Activated CD8-positive, alpha-beta T cell treated with anti-CD3 and anti-CD28 coated beads, Interleukin-2, amount 10 ng/mL, durations not matched to agents 7 days and 5 days (primary cell): ENCODE results near the gene SLC4A8. TPM values are rescaled to one million over a fixed set of nuclear protein-coding genes. Genes with fewer than 3 reads are reported as not detected.
A peak's percentile ranks its signal among the peaks of the same experiment; 100 is the strongest.

Source experiments
- ATAC-seq: fragments of 150-1000 bp; cut with Tn5 transposase; one replicate; pipeline ENCODE4 v1.10.0; 2021; ENCODE audit warnings: moderate library complexity
- CTCF ChIA-PET: fragments of 350-600 bp; sonication (Branson Sonifier 250); formaldehyde crosslinking; loops from one replicate; lab custom pipeline; 2021; ENCODE audit warnings: antibody characterized with exemption; lab: Charles Lee
- POLR2A ChIA-PET: fragments of 350-600 bp; sonication (Branson Sonifier 250); formaldehyde crosslinking; loops from one replicate; lab custom pipeline; 2021; ENCODE audit warnings: antibody characterized with exemption; lab: Charles Lee
- DNase-seq: peaks from one replicate; pipeline ENCODE4 v3.0.0-alpha.2; 2020
- H3K27ac Mint-ChIP-seq: one replicate; pipeline ENCODE4 v1.8.0; 2021; ENCODE audit warnings: mild to moderate bottlenecking, mixed read lengths
- H3K27me3 Mint-ChIP-seq: one replicate; pipeline ENCODE4 v1.8.0; 2021; ENCODE audit warnings: low read depth, mixed read lengths
- H3K36me3 Mint-ChIP-seq: one replicate; pipeline ENCODE4 v1.8.0; 2021; ENCODE audit warnings: low read depth, mixed read lengths
- H3K4me1 Mint-ChIP-seq: one replicate; pipeline ENCODE4 v1.8.0; 2021; ENCODE audit warnings: low read depth, mixed read lengths
- H3K4me3 Mint-ChIP-seq: one replicate; pipeline ENCODE4 v1.8.0; 2021; ENCODE audit warnings: mild to moderate bottlenecking, mixed read lengths
- H3K9me3 Mint-ChIP-seq: one replicate; pipeline ENCODE4 v1.8.0; 2022; ENCODE audit warnings: mixed read lengths; ENCODE audit not compliant: insufficient read depth
- total RNA-seq, 2 experiments: library from RNA; stranded (reverse); gene quantifications; one replicate each; pipeline ENCODE4 v1.2.3, GENCODE V29; 2021

SLC4A8 gene
- total RNA-seq, 2 experiments from 2014 or later: 11.4 to 12.6 TPM

DNA sequence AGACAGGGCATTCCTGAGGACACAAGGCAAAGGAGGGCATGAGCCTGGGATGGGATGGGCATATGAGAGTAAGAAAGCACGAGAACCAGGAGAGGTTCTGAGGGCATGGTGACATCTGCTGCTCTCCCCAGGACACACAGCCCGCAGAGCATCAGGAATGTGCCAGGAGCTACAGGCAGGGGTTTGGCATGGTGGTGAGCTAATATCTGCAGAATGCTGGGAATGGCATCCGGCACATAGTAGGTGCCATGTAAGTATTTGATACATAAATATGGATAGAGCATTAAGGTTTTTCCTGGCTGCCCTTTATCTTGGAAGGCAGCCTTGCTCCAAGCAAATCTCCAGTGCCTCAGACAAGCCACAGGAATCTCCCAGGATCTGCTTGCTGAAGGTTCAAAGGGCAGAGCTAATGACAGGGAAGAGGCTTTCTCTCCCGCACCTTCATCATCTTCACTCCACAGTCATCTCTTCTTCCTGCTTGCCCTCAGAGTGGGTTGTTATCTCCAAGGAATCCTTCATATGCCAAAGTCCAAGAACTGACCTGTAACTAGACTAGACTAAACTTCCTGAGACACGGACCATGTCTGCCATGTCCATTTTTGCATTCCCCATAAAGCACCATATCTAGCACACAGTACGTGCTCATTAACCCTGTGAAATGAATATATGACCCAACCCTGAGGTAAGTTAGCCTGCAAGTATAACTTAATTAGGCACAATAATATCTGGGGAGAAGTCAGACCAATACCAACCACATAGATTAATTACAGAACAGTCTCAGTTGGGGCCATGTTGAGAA lies 104.4 kb downstream of the SLC4A8 start:
- ChIA-PET CTCF (interaction anchor here (6.1 kb wide), 1 partner anchor 107 kb away, joined by 70 read pairs; the partner anchor contains the start of gene SLC4A8), POLR2A (no interaction called here)
- ATAC-seq (no peak), DNase-seq (no peak)
- H3K4me3 Mint-ChIP-seq: no peak overlapping the region
- no peaks in the 10 kb centered on the region for H3K9me3 Mint-ChIP-seq
- H3K4me1 Mint-ChIP-seq: peaks cover 11% of the 10 kb centered on the region
- peaks cover 18% of the 10 kb centered on the region for H3K27me3 Mint-ChIP-seq
- no peak overlapping the region for H3K27ac Mint-ChIP-seq
- H3K36me3 Mint-ChIP-seq: no peaks in the 10 kb centered on the region

DNA sequence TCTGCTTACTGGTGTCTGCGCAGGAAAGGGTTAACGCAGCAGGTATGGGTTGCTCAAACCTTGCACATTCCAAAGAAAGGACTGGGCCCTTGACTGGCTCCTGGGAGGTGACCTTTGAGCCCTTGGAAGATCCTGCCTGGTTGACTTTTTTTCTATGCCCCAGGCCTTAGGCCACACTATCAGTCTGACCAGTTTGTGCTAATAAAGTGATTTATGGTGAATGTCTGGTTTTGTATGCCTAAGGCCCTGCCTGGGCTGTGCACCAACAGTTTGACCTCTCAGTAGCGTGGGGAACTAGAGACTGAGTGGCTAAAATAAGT lies 105.0 kb downstream of the SLC4A8 start:
- CTCF ChIA-PET: interaction anchor here (1.3 to 4.9 kb wide), 2 partner anchors 13 to 107 kb away, joined by 3 to 135 read pairs; partner anchors contain the start of gene SLC4A8

DNA sequence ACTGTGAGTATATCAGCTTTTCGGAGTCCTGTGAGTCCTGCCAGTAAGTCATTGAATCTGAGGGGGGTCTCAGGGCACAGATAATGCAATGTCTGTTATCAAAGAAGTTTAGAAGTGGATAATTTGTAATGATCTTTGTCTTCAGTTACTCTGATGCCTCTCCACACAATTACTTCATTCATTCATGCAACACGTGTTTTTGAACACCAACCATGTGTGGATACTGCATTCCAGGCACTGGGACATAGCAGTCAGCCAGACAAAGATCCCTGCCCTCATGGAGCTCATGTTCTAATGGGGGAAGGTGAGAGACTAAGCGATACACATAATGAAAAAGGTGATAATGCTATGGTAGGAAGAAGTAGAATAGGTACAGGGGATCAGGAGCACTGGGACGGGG lies 105.6 kb downstream of the SLC4A8 start:
- Mint-ChIP-seq H3K27me3 (peaks cover 22% of the 10 kb centered on the region), H3K27ac (no peak overlapping the region), H3K4me1 (peaks cover 11% of the 10 kb centered on the region), H3K9me3 (no peaks in the 10 kb centered on the region), H3K36me3 (no peaks in the 10 kb centered on the region), H3K4me3 (no peak overlapping the region)
- DNase-seq (no peak), ATAC-seq (no peak)
- POLR2A ChIA-PET: interaction anchor here (0.5 kb wide), 1 partner anchor 312 kb away, joined by 3 read pairs; the partner anchor contains the start of gene POU6F1
- CTCF ChIA-PET: interaction anchor here (1.0 to 4.9 kb wide), 4 partner anchors 8 to 135 kb away, joined by 3 to 135 read pairs (median 20); partner anchors contain the start of gene SLC4A8

More for the DNA sequence above, 105.0 kb downstream of the SLC4A8 start:
- no peak for DNase-seq
- no peaks in the 10 kb centered on the region for H3K36me3 Mint-ChIP-seq
- POLR2A ChIA-PET: interaction anchor here (0.5 kb wide), 1 partner anchor 312 kb away, joined by 3 read pairs; the partner anchor contains the start of gene POU6F1
- no peak for ATAC-seq
- H3K27ac Mint-ChIP-seq: no peak overlapping the region
- peaks cover 18% of the 10 kb centered on the region for H3K27me3 Mint-ChIP-seq
- H3K9me3 Mint-ChIP-seq: no peaks in the 10 kb centered on the region
- H3K4me1 Mint-ChIP-seq: peaks cover 11% of the 10 kb centered on the region
- H3K4me3 Mint-ChIP-seq: no peak overlapping the region

DNA sequence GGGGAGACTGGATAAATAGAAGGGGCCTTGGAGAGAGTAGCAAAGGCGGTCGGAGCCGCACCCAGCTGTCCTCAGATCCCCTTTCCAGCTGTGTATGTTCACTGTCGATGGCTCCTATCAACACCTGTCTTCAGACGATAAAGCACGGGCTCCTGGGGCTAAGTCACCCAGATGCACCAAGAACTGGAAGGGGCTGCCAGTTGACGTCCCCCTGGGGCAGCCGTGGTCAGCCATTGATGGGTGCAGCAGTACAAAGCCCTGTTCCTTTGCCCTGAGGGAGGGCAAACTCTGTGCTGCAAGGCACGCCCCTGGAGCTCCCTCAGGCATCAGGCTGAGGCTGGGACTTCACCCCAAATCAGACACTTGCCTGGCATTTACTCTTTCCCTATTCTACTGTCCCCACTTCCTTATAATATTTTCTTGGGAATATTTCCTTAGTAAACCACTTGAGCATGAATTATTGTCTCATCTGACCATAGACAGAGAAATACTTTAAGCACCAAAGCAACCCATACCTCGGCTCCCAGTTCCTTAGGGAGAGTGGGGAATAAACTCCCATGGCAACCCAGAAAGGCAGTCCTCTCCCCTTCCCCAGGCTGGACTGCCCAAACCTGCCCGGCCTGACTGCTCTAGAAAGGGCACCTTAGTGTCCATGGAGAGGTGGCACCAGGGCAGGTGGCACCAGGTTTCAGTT lies 106.8 kb downstream of the SLC4A8 start:
- Mint-ChIP-seq H3K4me3 (no peak overlapping the region), H3K9me3 (no peaks in the 10 kb centered on the region), H3K36me3 (no peaks in the 10 kb centered on the region), H3K27ac (no peak overlapping the region), H3K4me1 (peaks cover 11% of the 10 kb centered on the region), H3K27me3 (peaks cover 23% of the 10 kb centered on the region)
- ChIA-PET CTCF (interaction anchor here (0.6 to 4.9 kb wide), 28 partner anchors 10 to 344 kb away, joined by 3 to 135 read pairs (median 4); partner anchors contain the start of gene SLC4A8), POLR2A (interaction anchor here (1.2 kb wide), 1 partner anchor 107 kb away, joined by 3 read pairs; the partner anchor contains the start of gene SLC4A8)
- ATAC-seq: no peak
- no peak for DNase-seq

DNA sequence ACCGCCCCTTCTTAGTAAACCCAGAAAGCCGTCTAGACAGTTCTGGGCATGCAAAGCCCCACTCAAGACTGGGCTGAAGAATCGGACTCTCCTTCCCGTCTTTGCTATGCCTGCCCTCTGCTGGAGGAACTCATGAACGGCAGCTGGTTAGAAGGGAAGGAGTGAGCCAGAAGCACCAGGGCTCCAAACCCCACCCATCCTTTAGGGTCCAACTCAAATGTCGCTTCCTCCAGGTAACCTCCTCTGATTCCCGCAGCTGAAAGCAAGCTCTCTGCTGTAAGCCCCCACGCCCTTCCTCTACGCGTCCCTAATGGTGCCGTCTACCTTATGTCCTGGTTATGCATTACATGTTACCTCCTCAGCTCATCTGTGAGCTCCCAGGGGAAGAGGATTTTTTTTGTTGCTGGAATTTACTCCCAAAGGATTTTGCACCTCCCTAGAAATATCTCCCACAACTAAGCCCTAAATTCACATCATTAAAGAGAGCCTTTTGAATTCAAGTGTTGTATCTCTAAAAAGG lies 107.4 kb downstream of the SLC4A8 start:
- Mint-ChIP-seq H3K27me3 (peaks cover 23% of the 10 kb centered on the region), H3K4me3 (no peak overlapping the region), H3K36me3 (no peaks in the 10 kb centered on the region), H3K4me1 (peaks cover 11% of the 10 kb centered on the region), H3K9me3 (no peaks in the 10 kb centered on the region), H3K27ac (no peak overlapping the region)
- DNase-seq (peak; percentile 86), ATAC-seq (peak; percentile 97)
- ChIA-PET CTCF (interaction anchor here (0.6 to 4.9 kb wide), 36 partner anchors 9 to 343 kb away, joined by 3 to 135 read pairs (median 4); partner anchors contain the start of gene SLC4A8), POLR2A (interaction anchor here (1.2 kb wide), 1 partner anchor 107 kb away, joined by 3 read pairs; the partner anchor contains the start of gene SLC4A8)

DNA sequence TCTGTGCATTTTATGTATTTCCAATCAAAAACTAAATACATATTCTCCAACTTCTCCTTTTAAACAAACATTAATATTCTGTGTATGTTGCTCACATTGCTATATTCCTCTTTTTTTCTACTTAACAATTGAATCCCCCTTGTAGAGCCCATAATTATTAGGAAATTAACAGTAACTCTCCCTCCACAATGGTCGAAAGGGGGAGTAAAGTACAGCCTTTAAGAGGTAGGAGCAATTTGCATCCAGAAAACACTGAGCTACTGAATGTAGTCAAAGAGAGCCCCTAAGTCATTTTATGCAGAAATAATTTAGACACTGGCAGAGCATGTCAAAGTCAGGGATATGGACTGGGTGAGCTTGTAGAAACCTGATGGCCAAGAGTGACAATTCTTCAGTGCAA lies 109.2 kb downstream of the SLC4A8 start:
- no peak overlapping the region for H3K4me3 Mint-ChIP-seq
- peaks cover 11% of the 10 kb centered on the region for H3K4me1 Mint-ChIP-seq
- POLR2A ChIA-PET: interaction anchor here (0.6 kb wide), 1 partner anchor 42 kb away, joined by 3 read pairs; no protein-coding TSS in a partner anchor
- DNase-seq (no peak), ATAC-seq (no peak)
- H3K27me3 Mint-ChIP-seq: peaks cover 23% of the 10 kb centered on the region
- CTCF ChIA-PET: interaction anchor here (0.7 to 4.9 kb wide), 6 partner anchors 12 to 342 kb away, joined by 3 to 135 read pairs (median 4); partner anchors contain the start of gene SLC4A8
- H3K27ac Mint-ChIP-seq: no peak overlapping the region
- H3K36me3 Mint-ChIP-seq: no peaks in the 10 kb centered on the region
- no peaks in the 10 kb centered on the region for H3K9me3 Mint-ChIP-seq

DNA sequence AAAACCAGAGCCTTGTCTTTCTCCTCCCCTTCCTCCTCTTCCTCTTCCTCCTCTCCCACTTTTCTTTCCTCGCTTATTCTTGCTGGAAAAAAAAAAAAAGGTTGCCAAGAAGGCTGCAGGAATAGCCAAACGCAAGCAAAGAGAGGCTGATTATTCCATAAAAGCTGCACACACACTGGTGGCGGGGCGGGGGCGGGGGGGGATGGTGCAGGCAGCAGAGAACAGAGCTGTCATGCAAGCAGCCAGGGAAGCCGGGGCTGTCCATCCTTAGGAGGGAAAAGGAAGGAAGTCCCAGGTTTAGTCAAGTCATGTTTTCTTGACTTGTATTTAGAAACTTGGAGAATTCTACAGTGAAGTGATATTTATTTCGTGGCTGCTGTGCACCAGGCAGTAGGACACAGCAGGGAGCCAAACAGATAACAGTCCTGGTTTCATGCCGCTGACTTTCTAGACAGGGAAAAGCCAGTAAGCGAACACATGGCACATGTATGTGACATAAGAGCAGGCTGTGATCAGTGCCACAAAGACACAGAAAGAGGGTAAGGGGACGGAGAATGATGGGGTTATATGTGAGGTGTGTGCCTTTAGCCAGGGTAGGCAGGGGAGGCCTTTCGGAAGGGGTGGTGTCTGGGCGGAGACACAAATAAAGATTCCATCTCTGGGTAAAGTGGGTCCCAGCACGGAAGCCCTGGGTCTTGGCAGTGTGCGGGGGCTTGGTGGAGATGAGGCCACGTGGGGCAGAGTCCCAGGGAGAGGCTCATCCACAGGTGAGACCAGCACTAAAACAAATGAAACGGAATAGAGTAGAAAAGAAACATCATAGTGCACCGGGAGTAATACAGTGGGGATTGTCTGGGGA lies 109.8 kb downstream of the SLC4A8 start:
- no peaks in the 10 kb centered on the region for H3K9me3 Mint-ChIP-seq
- no peak overlapping the region for H3K4me3 Mint-ChIP-seq
- DNase-seq (no peak), ATAC-seq (no peak)
- no peak overlapping the region for H3K27ac Mint-ChIP-seq
- POLR2A ChIA-PET: interaction anchor here (0.6 kb wide), 2 partner anchors 41 to 116 kb away, joined by 3 read pairs; no protein-coding TSS in a partner anchor
- CTCF ChIA-PET: interaction anchor here (0.6 to 4.9 kb wide), 6 partner anchors 13 to 341 kb away, joined by 3 to 135 read pairs (median 4); partner anchors contain the start of gene SLC4A8
- no peaks in the 10 kb centered on the region for H3K36me3 Mint-ChIP-seq
- H3K4me1 Mint-ChIP-seq: peaks cover 11% of the 10 kb centered on the region
- peaks cover 21% of the 10 kb centered on the region for H3K27me3 Mint-ChIP-seq

DNA sequence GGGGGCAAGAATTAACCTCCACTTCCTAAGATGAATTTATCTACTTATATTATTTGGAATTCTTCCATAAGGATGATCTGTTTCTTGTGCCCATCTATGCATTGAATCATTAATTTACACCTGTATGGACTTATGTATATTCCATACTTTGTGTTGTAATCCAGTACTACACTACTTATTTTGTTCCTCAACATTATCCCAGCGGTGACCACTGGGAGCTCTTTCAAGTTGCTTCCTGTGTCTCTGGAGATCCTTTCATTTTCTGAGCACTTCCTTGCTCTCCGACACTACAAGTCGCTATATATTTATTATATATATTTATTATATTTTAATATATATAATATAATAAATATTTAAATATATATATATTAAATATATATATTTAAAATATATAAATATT lies 111.5 kb downstream of the SLC4A8 start:
- Mint-ChIP-seq H3K27me3 (peaks cover 22% of the 10 kb centered on the region), H3K9me3 (no peaks in the 10 kb centered on the region), H3K36me3 (no peaks in the 10 kb centered on the region), H3K4me1 (peaks cover 11% of the 10 kb centered on the region), H3K4me3 (no peak overlapping the region), H3K27ac (no peak overlapping the region)
- DNase-seq (no peak), ATAC-seq (no peak)
- CTCF ChIA-PET: interaction anchor here (2.8 kb wide), 1 partner anchor 115 kb away, joined by 13 read pairs; no protein-coding TSS in a partner anchor
- POLR2A ChIA-PET: no interaction called here

DNA sequence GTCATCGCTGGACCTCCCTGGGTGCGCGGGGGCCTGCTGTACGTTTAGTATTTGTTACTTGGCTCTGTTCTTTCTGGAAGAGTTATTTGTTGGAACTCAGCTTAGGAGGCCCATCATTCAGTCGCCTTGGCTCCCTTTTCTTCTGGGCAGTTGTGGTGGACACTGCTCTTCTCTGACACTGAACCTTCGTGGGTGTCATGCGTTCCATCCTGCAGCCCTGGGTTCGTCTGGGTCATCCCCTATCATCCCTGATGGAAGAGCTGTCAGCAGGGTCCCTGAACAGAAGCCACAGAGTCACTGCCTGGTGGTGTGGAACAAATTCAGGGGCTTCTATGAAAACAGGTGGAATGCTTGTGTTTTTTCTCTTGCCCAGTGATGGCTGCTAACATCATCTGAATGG lies 113.5 kb downstream of the SLC4A8 start:
- H3K36me3 Mint-ChIP-seq: no peaks in the 10 kb centered on the region
- no peaks in the 10 kb centered on the region for H3K9me3 Mint-ChIP-seq
- ATAC-seq (no peak), DNase-seq (no peak)
- no peak overlapping the region for H3K4me3 Mint-ChIP-seq
- ChIA-PET CTCF (interaction anchor here (2.8 kb wide), 1 partner anchor 117 kb away, joined by 13 read pairs; no protein-coding TSS in a partner anchor), POLR2A (no interaction called here)
- no peaks in the 10 kb centered on the region for H3K4me1 Mint-ChIP-seq
- peaks cover 15% of the 10 kb centered on the region for H3K27me3 Mint-ChIP-seq
- H3K27ac Mint-ChIP-seq: no peak overlapping the region

DNA sequence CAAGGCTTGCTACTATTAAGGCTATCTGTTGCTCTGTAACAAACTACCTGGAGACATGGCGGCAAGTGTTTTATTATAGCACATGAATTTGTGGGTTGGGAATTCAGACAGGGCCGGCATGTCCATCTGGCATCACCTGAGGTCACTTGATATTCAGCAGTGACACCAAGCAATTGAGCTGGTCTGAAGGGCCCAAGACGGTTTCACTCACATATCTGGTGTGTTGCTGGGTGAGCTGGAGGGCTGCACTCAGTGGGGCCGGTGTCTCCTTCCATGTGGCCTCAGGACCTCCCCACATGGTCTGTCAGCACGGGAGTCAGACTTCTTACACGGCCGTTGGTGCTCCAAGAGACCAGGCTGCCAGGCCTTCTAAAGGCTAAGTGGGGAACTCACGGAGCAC lies 114.0 kb downstream of the SLC4A8 start:
- no peak for DNase-seq
- Mint-ChIP-seq H3K9me3 (no peaks in the 10 kb centered on the region), H3K27ac (no peak overlapping the region), H3K27me3 (peaks cover 12% of the 10 kb centered on the region), H3K36me3 (no peaks in the 10 kb centered on the region), H3K4me1 (no peaks in the 10 kb centered on the region), H3K4me3 (no peak overlapping the region)
- CTCF ChIA-PET: interaction anchor here (2.8 kb wide), 1 partner anchor 117 kb away, joined by 13 read pairs; no protein-coding TSS in a partner anchor
- POLR2A ChIA-PET: no interaction called here
- ATAC-seq: no peak
